CD4-positive, alpha-beta T cell treated with Interleukin-4 for 1 hour (primary cell): ENCODE measurements around the gene MGAT2.

Experiments used
- DNase-seq, 2 donors: peaks; one replicate each; pipeline ENCODE4 v3.0.0-alpha.2; 2020 to 2022

The MGAT2 gene

DNA sequence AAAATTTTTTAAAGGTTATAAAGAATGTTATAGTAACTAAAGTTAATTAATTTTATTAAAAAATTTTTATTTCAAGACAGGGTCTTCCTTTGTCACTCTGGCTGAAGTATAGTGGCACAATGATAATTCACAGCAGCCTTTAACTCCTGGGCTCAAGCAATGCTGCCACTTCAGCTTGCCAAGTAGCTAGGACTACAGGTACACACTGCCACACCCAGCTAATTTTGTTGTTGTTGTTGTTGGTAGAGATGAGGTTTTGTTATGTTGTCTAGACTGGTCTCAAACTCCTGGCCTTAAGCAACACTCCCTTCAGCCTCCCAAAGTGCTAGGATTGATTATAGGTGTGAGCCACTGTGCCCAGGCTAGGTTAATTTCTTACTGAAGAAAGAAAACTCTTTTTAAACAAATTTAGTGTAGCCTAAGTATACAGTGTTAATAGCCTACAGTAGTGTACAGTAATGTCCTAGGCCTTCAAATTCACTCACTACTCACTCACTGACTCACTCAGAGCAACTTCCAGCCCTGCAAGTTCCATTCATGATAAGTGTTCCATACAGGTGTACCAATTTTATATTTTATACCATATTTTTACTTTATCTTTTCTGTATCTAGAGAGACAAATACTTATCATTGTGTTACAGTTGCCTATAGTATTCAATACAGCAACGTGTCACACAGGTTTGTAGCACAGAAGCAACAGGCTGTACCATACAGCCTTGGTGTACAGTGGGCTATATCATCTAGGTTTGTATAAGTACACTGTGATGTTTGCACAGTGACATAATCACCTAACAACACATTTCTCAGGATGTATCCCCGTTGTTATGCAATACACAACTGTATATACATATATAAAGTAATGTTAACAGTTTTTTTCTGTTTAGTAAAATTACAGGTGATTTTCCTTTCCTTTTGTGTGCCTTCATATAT is 39.2 kb downstream of the MGAT2 start:
- DNase-seq: no peak

DNA sequence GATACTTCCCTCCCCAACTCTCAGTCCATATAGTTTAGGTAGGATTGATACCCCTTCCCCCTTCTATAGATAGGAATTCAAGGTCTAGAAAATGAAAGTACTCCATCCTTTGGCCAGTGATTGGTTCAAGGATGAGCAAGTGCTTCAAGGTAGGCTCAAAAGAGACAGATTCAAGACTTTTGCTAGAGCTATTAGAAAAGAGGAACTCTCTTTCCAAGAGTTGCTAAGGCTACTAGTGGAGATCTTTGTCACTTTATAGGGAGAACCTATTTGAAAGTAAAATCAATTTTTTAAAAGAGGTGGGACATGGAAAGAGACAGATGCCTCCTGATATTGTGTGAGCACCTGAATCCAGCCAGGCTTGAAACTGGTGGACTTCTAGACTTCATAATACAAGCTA is 49.9 kb downstream of the MGAT2 start:
- DNase-seq: no peak
